ENCODE measurements around the gene PTK7.

Gene PTK7

DNA sequence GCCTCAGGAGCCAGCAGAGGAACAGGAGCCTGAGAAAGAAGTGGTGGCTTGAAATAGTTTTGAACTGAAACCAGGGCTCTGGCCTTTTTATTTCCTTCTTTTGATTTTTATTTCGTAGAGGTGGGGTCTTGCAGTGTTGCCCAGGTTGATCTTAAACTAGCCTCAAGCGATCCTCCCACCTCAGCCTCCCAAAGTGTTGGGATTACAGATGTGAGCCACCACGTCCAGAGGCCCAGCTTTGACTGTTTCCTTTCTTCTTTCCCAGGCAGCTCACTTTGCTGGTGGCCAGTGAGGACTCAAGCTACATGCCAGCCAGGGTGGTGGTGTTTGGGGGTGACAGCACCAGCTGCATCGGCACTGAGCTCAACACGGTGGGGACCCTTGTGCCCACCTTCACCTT is 126.3 kb downstream of the PTK7 start:
- WGBS, result 100% methylated on average over 2 of the region's 5 CpGs

GRCh38 chr6:43203029-43203717 is 127.1 kb downstream of the PTK7 start:
- Histone ChIP-seq H3K4me2 (ENCODE audit: low read length, poor library complexity, severe bottlenecking) (no peak overlapping the region), H2BK120ac (ENCODE audit: low read depth, low read length) (no peak overlapping the region), H3K27ac (ENCODE audit: low read length, poor library complexity, severe bottlenecking) (no peak overlapping the region), H3K4ac (ENCODE audit: low read depth in 1 of 2, low read length in 2 of 2) (peak overlapping the region in 1 of 2 experiments; percentile 16), H3K4me1 (ENCODE audit: control insufficient read depth, insufficient read depth, low read depth, low read length) (no peaks in the 10 kb centered on the region), H4K91ac (ENCODE audit: low read length) (peak overlapping the region; percentile 25), H2AFZ (ENCODE audit: low read depth, low read length) (no peak overlapping the region), H3K9me3 (ENCODE audit: control insufficient read depth, low read length) (peaks cover 10% of the 10 kb centered on the region), H3K36me3 (ENCODE audit: control insufficient read depth in 1 of 2, insufficient read depth in 2 of 2, low read depth in 1 of 2, low read length in 2 of 2) (peaks cover 63 to 72% of the 10 kb centered on the region in 2 experiments), H3K18ac (ENCODE audit: low read depth in 1 of 2, low read length in 2 of 2) (no peak overlapping the region), H2BK12ac (ENCODE audit: low read length in 2 of 2) (no peak overlapping the region), H3K23ac (ENCODE audit: low read length in 2 of 2) (no peak overlapping the region), H3K27me3 (ENCODE audit: control insufficient read depth in 1 of 2, insufficient read depth in 1 of 2, low read length in 2 of 2) (no peaks in the 10 kb centered on the region), H2BK15ac (ENCODE audit: low read depth, poor library complexity, severe bottlenecking) (no peak overlapping the region), H4K8ac (ENCODE audit: low read length) (no peak overlapping the region), H2AK5ac (ENCODE audit: low read length, severe bottlenecking) (no peak overlapping the region), H2BK5ac (ENCODE audit: low read depth, low read length, poor library complexity, severe bottlenecking) (no peak overlapping the region), H3K4me3 (ENCODE audit: insufficient read depth in 1 of 2, low read depth in 1 of 2, low read length in 2 of 2) (no peak overlapping the region), H3K9ac (ENCODE audit: low read length) (no peak overlapping the region), H3K79me1 (replicated peaks; ENCODE audit: low read length, poor library complexity, severe bottlenecking) (no peaks in the 10 kb centered on the region), H3K14ac (ENCODE audit: low read length in 2 of 2) (no peak overlapping the region)
- DNase-seq, result no peak
- WGBS, result 94% methylated on average over 17 of the region's 17 CpGs

More for the DNA sequence above, 126.3 kb downstream of the PTK7 start:
- H2BK12ac ChIP-seq (ENCODE audit: low read length in 2 of 2), result no peak overlapping the region
- H3K9me3 ChIP-seq (ENCODE audit: control insufficient read depth, low read length), result peaks cover 10% of the 10 kb centered on the region
- H2AK5ac ChIP-seq (ENCODE audit: low read length, severe bottlenecking), result no peak overlapping the region
- no peak overlapping the region for H4K8ac ChIP-seq (ENCODE audit: low read length)
- H2BK5ac ChIP-seq (ENCODE audit: low read depth, low read length, poor library complexity, severe bottlenecking), result no peak overlapping the region
- no peak overlapping the region for H2AFZ ChIP-seq (ENCODE audit: low read depth, low read length)
- H3K4me2 ChIP-seq (ENCODE audit: low read length, poor library complexity, severe bottlenecking), result no peak overlapping the region
- H3K18ac ChIP-seq (ENCODE audit: low read depth in 1 of 2, low read length in 2 of 2), result no peak overlapping the region
- DNase-seq, result no peak
- no peak overlapping the region for H3K27ac ChIP-seq (ENCODE audit: low read length, poor library complexity, severe bottlenecking)
- H4K91ac ChIP-seq (ENCODE audit: low read length), result peak overlapping the region; percentile 25
- no peaks in the 10 kb centered on the region for H3K27me3 ChIP-seq (ENCODE audit: control insufficient read depth in 1 of 2, insufficient read depth in 1 of 2, low read length in 2 of 2)
- H3K4me3 ChIP-seq (ENCODE audit: insufficient read depth in 1 of 2, low read depth in 1 of 2, low read length in 2 of 2), result no peak overlapping the region
- peaks cover 68 to 79% of the 10 kb centered on the region in 2 experiments for H3K36me3 ChIP-seq (ENCODE audit: control insufficient read depth in 1 of 2, insufficient read depth in 2 of 2, low read depth in 1 of 2, low read length in 2 of 2)
- H3K14ac ChIP-seq (ENCODE audit: low read length in 2 of 2), result no peak overlapping the region
- H3K23ac ChIP-seq (ENCODE audit: low read length in 2 of 2), result no peak overlapping the region
- H3K4ac ChIP-seq (ENCODE audit: low read depth in 1 of 2, low read length in 2 of 2), result peak overlapping the region in 1 of 2 experiments; percentile 16
- no peak overlapping the region for H2BK120ac ChIP-seq (ENCODE audit: low read depth, low read length)
- no peaks in the 10 kb centered on the region for H3K79me1 ChIP-seq (replicated peaks; ENCODE audit: low read length, poor library complexity, severe bottlenecking)
- no peak overlapping the region for H3K9ac ChIP-seq (ENCODE audit: low read length)
- no peak overlapping the region for H2BK15ac ChIP-seq (ENCODE audit: low read depth, poor library complexity, severe bottlenecking)
- no peaks in the 10 kb centered on the region for H3K4me1 ChIP-seq (ENCODE audit: control insufficient read depth, insufficient read depth, low read depth, low read length)

DNA sequence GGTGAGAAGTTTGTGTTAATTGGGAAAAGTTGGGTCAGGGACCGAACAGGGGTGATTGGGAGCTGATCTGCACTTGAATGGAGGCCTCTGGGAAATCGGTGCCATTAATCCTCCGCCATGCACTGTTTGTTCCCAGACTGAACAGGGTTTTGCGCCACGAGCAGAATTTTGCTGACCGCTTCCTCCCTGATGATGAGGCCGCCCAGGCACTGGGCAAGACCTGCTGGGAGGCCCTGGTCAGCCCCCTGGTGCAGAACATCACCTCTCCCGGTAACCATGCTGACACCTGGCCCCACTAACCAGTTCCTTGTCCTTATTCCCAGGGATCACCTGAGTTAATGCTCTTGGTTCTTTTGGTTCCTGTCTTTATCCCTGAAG is 127.6 kb downstream of the PTK7 start:
- Histone ChIP-seq H3K18ac (ENCODE audit: low read depth in 1 of 2, low read length in 2 of 2) (no peak overlapping the region), H2BK120ac (ENCODE audit: low read depth, low read length) (no peak overlapping the region), H2AFZ (ENCODE audit: low read depth, low read length) (no peak overlapping the region), H4K8ac (ENCODE audit: low read length) (no peak overlapping the region), H3K9me3 (ENCODE audit: control insufficient read depth, low read length) (peaks cover 10% of the 10 kb centered on the region), H3K14ac (ENCODE audit: low read length in 2 of 2) (no peak overlapping the region), H3K4ac (ENCODE audit: low read depth in 1 of 2, low read length in 2 of 2) (no peak overlapping the region), H2BK5ac (ENCODE audit: low read depth, low read length, poor library complexity, severe bottlenecking) (no peak overlapping the region), H2BK12ac (ENCODE audit: low read length in 2 of 2) (no peak overlapping the region), H2AK5ac (ENCODE audit: low read length, severe bottlenecking) (no peak overlapping the region), H3K27me3 (ENCODE audit: control insufficient read depth in 1 of 2, insufficient read depth in 1 of 2, low read length in 2 of 2) (no peaks in the 10 kb centered on the region), H3K23ac (ENCODE audit: low read length in 2 of 2) (no peak overlapping the region), H3K27ac (ENCODE audit: low read length, poor library complexity, severe bottlenecking) (no peak overlapping the region), H3K36me3 (ENCODE audit: control insufficient read depth in 1 of 2, insufficient read depth in 2 of 2, low read depth in 1 of 2, low read length in 2 of 2) (peaks cover 59 to 67% of the 10 kb centered on the region in 2 experiments), H3K79me1 (replicated peaks; ENCODE audit: low read length, poor library complexity, severe bottlenecking) (no peaks in the 10 kb centered on the region), H2BK15ac (ENCODE audit: low read depth, poor library complexity, severe bottlenecking) (no peak overlapping the region), H4K91ac (ENCODE audit: low read length) (no peak overlapping the region), H3K4me1 (ENCODE audit: control insufficient read depth, insufficient read depth, low read depth, low read length) (no peaks in the 10 kb centered on the region), H3K9ac (ENCODE audit: low read length) (no peak overlapping the region), H3K4me2 (ENCODE audit: low read length, poor library complexity, severe bottlenecking) (no peak overlapping the region), H3K4me3 (ENCODE audit: insufficient read depth in 1 of 2, low read depth in 1 of 2, low read length in 2 of 2) (no peak overlapping the region)
- 87% methylated on average over 8 of the region's 8 CpGs for WGBS
- no peak for DNase-seq

DNA sequence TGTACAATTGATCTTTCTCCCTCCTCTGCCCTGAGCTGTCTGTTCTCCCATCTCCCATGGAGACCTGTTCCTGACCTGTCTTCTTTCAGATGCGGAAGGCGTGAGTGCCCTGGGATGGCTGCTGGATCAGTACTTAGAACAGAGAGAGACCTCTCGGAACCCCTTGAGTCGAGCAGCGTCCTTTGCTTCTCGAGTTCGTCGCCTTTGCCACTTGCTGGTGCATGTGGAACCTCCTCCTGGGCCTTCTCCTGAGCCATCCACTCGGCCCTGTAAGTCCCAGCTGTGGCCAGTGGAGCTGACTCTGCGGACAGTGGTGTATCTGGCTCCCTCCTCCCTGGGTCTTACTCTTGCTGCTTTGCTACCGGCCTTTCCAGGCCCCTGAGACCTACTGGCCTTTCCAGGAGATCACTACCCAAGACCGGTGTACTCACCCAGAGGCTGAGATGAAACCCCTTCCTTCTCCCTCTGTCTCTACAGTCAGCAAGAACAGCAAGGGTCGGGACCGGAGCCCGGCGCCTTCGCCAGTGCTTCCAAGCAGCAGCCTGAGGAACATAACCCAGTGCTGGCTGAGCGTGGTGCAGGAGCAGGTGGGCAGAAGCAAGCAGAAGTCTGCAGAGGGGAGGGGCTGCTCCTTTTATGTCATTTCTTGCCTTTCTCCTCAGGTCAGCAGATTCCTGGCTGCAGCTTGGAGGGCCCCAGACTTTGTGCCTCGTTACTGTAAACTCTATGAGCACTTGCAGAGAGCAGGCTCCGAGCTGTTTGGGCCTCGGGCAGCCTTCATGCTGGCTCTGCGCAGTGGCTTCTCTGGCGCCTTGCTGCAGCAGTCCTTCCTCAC is 128.4 kb downstream of the PTK7 start:
- no peak for DNase-seq
- no peak overlapping the region for H2AK5ac ChIP-seq (ENCODE audit: low read length, severe bottlenecking)
- H2BK5ac ChIP-seq (ENCODE audit: low read depth, low read length, poor library complexity, severe bottlenecking), result no peak overlapping the region
- no peak overlapping the region for H3K18ac ChIP-seq (ENCODE audit: low read depth in 1 of 2, low read length in 2 of 2)
- H3K9ac ChIP-seq (ENCODE audit: low read length), result no peak overlapping the region
- H2BK120ac ChIP-seq (ENCODE audit: low read depth, low read length), result no peak overlapping the region
- H2BK15ac ChIP-seq (ENCODE audit: low read depth, poor library complexity, severe bottlenecking), result no peak overlapping the region
- no peak overlapping the region for H3K23ac ChIP-seq (ENCODE audit: low read length in 2 of 2)
- H3K27me3 ChIP-seq (ENCODE audit: control insufficient read depth in 1 of 2, insufficient read depth in 1 of 2, low read length in 2 of 2), result no peaks in the 10 kb centered on the region
- no peak overlapping the region for H3K14ac ChIP-seq (ENCODE audit: low read length in 2 of 2)
- H3K4me1 ChIP-seq (ENCODE audit: control insufficient read depth, insufficient read depth, low read depth, low read length), result no peaks in the 10 kb centered on the region
- peaks cover 10% of the 10 kb centered on the region for H3K9me3 ChIP-seq (ENCODE audit: control insufficient read depth, low read length)
- WGBS, result 96% methylated on average over 19 of the region's 23 CpGs
- no peak overlapping the region for H3K4me2 ChIP-seq (ENCODE audit: low read length, poor library complexity, severe bottlenecking)
- H3K27ac ChIP-seq (ENCODE audit: low read length, poor library complexity, severe bottlenecking), result no peak overlapping the region
- no peak overlapping the region for H4K8ac ChIP-seq (ENCODE audit: low read length)
- peaks cover 53 to 62% of the 10 kb centered on the region in 2 experiments for H3K36me3 ChIP-seq (ENCODE audit: control insufficient read depth in 1 of 2, insufficient read depth in 2 of 2, low read depth in 1 of 2, low read length in 2 of 2)
- H3K4me3 ChIP-seq (ENCODE audit: insufficient read depth in 1 of 2, low read depth in 1 of 2, low read length in 2 of 2), result no peak overlapping the region
- H2BK12ac ChIP-seq (ENCODE audit: low read length in 2 of 2), result no peak overlapping the region
- no peak overlapping the region for H2AFZ ChIP-seq (ENCODE audit: low read depth, low read length)
- H3K4ac ChIP-seq (ENCODE audit: low read depth in 1 of 2, low read length in 2 of 2), result no peak overlapping the region
- H3K79me1 ChIP-seq (replicated peaks; ENCODE audit: low read length, poor library complexity, severe bottlenecking), result no peaks in the 10 kb centered on the region
- no peak overlapping the region for H4K91ac ChIP-seq (ENCODE audit: low read length)

Measured in mesenchymal stem cell (in vitro differentiated cells and primary cell).